IMR-90 (cell line): Measurements from ENCODE around the gene MZT2A.
"Not testable (repeated sequence)": the region's sequence is repeated elsewhere in the genome, so short reads cannot be mapped to it uniquely, and the experiment has no call there.

Experiments
- CEBPB ChIP-seq: IDR thresholded peaks from 2 replicates; pipeline ENCODE4 v1.6.1; 2012; ENCODE audit warnings: low read depth, low read length, improper control_type of control experiment
- POLR2A ChIP-seq: IDR thresholded peaks from 2 replicates; pipeline ENCODE4 v1.6.1; 2012; ENCODE audit warnings: mild to moderate bottlenecking, low read depth, low read length

GRCh38 chr2:131480351-131480750 is 11.8 kb downstream of the MZT2A start:
- not testable (repeated sequence) for TF ChIP-seq POLR2A, CEBPB
